ENCODE results near the gene LAMP5.

GRCh38 chr20:9572670-9573069 lies 58.3 kb downstream of the LAMP5 start:
- no peak for TF ChIP-seq POLR2AphosphoS5 (IDR thresholded peaks at IDR 0.05; ENCODE audit: low read depth, low read length)
- TF ChIP-seq SIN3A (IDR thresholded peaks at IDR 0.05; ENCODE audit: borderline replicate concordance, insufficient read depth, low read length) = no peak
- TF ChIP-seq REST (IDR thresholded peaks at IDR 0.05; ENCODE audit: insufficient read depth in 1 of 2, low read depth in 2 of 2, low read length in 2 of 2) = no peak

Measured in PFSK-1 (cell line).